ENCODE data around the gene FOXG1. TPM values are rescaled to one million over a fixed set of nuclear protein-coding genes. Genes with fewer than 3 reads are reported as not detected.

Gene FOXG1
- total RNA-seq, 4 donors from 2014 or later: not detected

DNA sequence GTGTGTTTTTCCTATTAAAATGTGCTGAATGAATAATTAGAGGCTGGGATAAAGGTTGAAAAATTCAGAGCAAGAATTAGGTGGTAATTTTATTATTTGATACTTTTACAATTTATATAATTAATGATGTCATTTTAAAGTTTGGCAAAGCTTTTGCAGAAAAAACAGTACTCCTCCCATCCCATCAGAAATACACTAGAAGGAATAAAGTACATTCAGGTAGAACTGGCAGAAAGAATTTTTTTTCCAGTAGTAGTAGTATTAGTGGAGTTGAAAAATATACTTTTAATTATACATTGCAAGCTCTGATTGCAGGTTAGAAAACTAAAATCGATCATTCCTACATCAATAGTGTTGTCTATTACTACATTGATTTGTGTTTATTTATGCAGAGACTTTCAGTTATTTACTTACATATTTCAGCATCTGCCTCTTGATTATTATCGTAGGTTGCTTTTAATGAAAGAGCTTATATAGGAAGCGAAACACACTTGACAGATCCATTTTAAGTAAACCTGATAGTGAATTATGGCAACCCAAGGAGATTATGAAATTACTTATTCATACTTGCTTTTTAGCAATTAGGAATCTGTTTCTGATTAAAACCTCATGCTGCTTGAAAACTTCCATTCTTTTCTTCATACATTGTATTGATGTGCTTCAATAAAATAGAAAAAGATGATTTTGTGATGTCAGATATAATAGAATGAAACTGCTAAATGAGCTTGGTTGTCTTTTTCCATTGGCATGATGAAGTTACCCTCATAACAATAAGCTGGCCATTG lies 10.1 kb downstream of the FOXG1 start:
- DNase-seq (ENCODE audit: low spot score in 2 of 2): no peak
- TF ChIP-seq CTCF (IDR thresholded peaks at IDR 0.05) (no peak), POLR2A (IDR thresholded peaks at IDR 0.05) (no peak)
- H3K4me3 ChIP-seq (ENCODE audit: low read depth, poor library complexity, severe bottlenecking): no peak overlapping the region
- intact Hi-C loops (cut with DNase I; ENCODE audit: low total_unique reads): no loop called here
- 22 to 28% methylated on average over 3 of the region's 3 CpGs for WGBS, 2 donors

DNA sequence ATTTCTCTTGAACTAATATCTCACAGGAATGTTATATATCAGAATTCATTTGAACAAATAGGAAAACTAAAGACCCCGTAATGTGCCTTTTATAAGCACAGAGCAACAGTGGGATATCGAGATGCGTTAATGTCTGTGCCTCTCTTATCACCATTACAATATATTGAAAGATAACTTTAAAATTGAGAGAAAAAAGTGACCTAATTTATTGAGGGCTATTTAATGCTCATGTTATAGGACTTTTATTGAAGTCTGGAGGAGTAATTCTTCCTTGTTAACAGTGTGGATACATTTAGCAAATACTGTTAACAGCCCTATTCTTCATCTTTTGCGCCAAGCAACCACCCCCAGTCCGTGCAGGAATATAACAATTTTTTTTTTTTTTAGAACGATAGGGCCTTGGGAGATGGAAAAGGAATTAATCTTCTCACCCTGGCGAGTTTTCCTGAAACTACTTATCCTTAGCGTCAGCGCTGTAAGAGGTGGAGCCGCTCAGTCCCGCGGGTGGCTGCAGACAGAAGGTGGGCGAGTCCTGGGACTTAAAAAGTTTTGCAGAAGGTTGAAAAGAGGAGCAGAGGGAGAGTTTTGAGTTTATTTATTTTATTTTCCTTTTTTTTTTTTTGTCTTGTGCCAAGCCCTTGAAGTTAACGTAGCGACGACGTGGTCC lies 11.0 kb downstream of the FOXG1 start:
- DNase-seq (ENCODE audit: low spot score in 2 of 2): no peak
- TF ChIP-seq POLR2A (IDR thresholded peaks at IDR 0.05): no peak
- TF ChIP-seq CTCF (IDR thresholded peaks at IDR 0.05): no peak
- no peak overlapping the region for H3K4me3 ChIP-seq (ENCODE audit: low read depth, poor library complexity, severe bottlenecking)
- intact Hi-C loops (cut with DNase I; ENCODE audit: low total_unique reads): no loop called here
- WGBS, 2 donors: 9 to 12% methylated on average over 17 of the region's 17 CpGs

DNA sequence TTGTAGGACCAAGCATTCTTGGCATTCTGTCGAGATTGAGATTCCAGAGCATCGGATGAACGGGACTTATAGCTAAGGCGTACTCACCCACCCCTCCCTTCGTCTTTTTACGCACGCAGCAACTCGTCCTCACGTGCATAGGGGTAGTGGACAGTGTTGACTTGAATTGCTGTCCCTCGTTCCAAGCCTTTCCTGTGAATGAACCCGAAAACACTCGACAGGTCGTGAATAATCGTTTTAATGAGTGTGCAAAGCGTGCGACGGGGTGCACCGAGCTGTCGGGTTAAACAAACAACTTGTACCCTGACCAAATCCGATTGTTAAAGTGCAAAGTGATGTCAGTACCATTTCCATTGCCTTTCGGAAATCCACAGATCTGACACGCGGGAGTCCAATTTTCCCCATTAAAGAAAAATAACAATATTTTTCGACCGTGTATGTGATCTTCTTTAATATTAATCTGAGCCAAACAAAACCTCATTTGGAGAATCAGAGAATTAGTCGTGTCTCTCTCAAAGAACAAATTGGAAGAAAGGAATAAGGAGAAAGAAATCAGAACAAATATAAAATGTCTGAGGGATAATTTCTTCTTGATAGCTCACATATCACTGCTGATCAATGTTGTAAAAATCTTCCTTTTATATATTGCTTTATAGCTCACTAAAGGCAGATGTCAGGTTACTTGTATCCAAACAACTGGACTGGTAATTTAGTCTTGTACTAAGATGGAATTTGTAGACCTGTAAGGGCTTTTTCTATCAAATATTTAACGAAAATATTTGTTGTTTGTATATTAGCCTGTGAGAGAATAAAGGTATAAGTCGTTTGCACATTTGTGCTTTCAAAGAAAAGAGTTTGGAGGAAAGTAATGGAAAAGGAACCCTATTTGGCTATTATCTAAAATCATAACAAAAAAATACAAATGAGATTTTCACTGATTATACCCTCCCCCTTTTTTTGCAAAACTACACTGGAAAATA lies 11.8 kb downstream of the FOXG1 start:
- intact Hi-C loops (cut with DNase I; ENCODE audit: low total_unique reads): no loop called here
- no peak for DNase-seq (ENCODE audit: low spot score in 2 of 2)
- TF ChIP-seq CTCF (IDR thresholded peaks at IDR 0.05) (no peak), POLR2A (IDR thresholded peaks at IDR 0.05) (no peak)
- H3K4me3 ChIP-seq (ENCODE audit: low read depth, poor library complexity, severe bottlenecking): no peak overlapping the region
- WGBS, 2 donors: 5 to 6% methylated on average over 28 of the region's 28 CpGs

DNA sequence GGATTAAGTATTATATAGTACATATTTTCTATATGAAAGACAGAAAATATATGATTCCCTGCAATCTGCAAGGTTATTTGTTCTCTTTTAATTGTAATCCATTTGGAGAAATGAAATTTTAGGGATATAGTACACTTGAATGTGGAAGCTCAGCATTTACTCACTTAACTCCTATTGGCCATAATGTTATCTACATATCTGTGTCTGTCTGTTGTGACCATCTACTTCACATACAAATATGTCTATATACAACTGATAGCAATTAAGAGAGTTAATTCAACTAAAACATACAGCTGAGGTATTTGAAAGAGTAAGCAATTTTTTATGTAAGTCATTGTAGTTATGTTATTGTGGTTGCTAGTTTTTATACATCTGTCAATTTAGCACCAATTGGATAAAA lies 12.9 kb downstream of the FOXG1 start:
- intact Hi-C loops (cut with DNase I; ENCODE audit: low total_unique reads): no loop called here
- no peak for DNase-seq (ENCODE audit: low spot score in 2 of 2)
- no peak overlapping the region for H3K4me3 ChIP-seq (ENCODE audit: low read depth, poor library complexity, severe bottlenecking)
- TF ChIP-seq POLR2A (IDR thresholded peaks at IDR 0.05): no peak
- no peak for TF ChIP-seq CTCF (IDR thresholded peaks at IDR 0.05)

DNA sequence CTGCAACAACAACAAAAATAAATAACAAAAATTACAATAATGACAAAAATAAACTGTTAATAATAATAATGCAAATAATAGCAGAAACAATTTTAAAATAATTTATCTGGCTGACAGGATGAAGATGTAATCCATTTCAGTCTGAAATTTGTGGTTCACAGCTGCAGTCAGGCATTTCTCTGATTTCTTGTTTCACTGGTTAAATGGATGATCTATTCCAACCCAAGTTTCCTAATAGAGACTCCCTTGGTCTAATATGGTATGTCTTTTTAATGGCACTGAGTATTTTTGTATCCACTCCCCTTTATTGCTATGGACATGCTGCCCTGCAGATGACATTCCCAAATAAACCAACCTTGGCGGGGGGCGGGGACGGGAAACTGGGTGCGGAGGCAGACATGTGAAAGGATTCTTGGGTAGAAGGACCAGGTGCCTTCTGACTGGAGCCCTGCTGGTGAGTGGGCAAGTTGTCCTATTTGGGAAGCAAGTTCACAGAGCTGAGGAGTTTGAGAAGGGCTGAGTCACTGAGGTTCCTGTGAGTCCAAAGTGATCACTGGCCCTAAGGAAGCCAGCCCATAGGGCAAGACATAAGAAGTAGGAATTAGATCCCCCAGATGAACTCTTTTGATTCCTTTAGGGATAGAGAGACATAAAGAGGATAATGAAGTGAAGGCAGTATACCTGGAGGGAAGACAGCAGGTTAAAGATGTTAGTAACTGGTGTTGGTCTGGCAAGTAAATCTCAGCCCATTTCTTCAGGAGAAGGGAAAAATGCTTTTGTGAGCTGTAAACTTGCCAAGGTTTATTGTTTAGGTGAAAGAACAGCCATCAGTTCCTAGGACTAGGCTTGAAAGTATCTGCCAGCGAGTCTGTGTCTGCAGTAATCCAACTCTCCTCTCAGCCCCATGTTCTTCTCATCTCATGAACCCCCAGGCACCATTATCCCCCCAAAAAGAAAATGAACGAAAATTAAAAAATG lies 14.5 kb downstream of the FOXG1 start:
- intact Hi-C loops (cut with DNase I; ENCODE audit: low total_unique reads): no loop called here
- no peak for DNase-seq (ENCODE audit: low spot score in 2 of 2)
- 7 to 8% methylated on average over 6 of the region's 6 CpGs for WGBS, 2 donors
- H3K4me3 ChIP-seq (ENCODE audit: low read depth, poor library complexity, severe bottlenecking): no peak overlapping the region
- TF ChIP-seq POLR2A (IDR thresholded peaks at IDR 0.05) (no peak), CTCF (IDR thresholded peaks at IDR 0.05) (no peak)
